Measurements from ENCODE around the gene MYOF.

- no peak for TF ChIP-seq POLR2A (IDR thresholded peaks at IDR 0.05; ENCODE audit: low read length)
- no peak for TF ChIP-seq GATA1 (IDR thresholded peaks at IDR 0.05; ENCODE audit: low read depth, low read length)
These were observed 105.5 kb downstream of the MYOF start for GRCh38 chr10:93376372-93377293.

All from erythroblast (primary cell).